Smooth muscle cell (in vitro differentiated cells): ENCODE measurements around the gene THRB. TPM values are rescaled to one million over a fixed set of nuclear protein-coding genes. Genes with fewer than 3 reads are reported as not detected.

ENCODE experiments used
- DNase-seq: peaks from one replicate; lab custom pipeline; 2025; ENCODE audit not compliant: unreplicated experiment; lab: John Stamatoyannopoulos, UW
- H2AFZ ChIP-seq: fragments of 200-600 bp; sonication (generic); 2 replicates; pipeline ENCODE4 v1.6.0; 2016; ENCODE audit warnings: antibody characterized with exemption, low read depth, mild to moderate bottlenecking
- H3F3A ChIP-seq: fragments of 200-600 bp; sonication (generic); 2 replicates; pipeline ENCODE4 v1.6.0; 2017; ENCODE audit warnings: antibody characterized with exemption, low read depth
- H3K27ac ChIP-seq: fragments of 200-600 bp; sonication (generic); 2 replicates; pipeline ENCODE4 v1.5.1; 2016; ENCODE audit warnings: low read depth, mild to moderate bottlenecking
- H3K27me3 ChIP-seq: fragments of 200-600 bp; sonication (generic); 2 replicates; pipeline ENCODE4 v1.6.1; 2016; ENCODE audit warnings: low read depth, mild to moderate bottlenecking
- H3K36me3 ChIP-seq: fragments of 200-600 bp; sonication (generic); 2 replicates; pipeline ENCODE4 v1.5.1; 2016; ENCODE audit warnings: low read depth
- H3K4me1 ChIP-seq: fragments of 200-600 bp; sonication (generic); 2 replicates; pipeline ENCODE4 v1.5.1; 2016; ENCODE audit warnings: low read depth
- H3K4me2 ChIP-seq: fragments of 200-600 bp; sonication (generic); 2 replicates; pipeline ENCODE4 v1.6.0; 2016; ENCODE audit warnings: mild to moderate bottlenecking
- H3K4me3 ChIP-seq: fragments of 200-600 bp; sonication (generic); 2 replicates; pipeline ENCODE4 v1.5.1; 2016; ENCODE audit warnings: mild to moderate bottlenecking
- H3K79me2 ChIP-seq: fragments of 200-600 bp; sonication (generic); 2 replicates; pipeline ENCODE4 v1.6.0; 2016; ENCODE audit warnings: low read depth, mild to moderate bottlenecking
- H3K9ac ChIP-seq: fragments of 200-600 bp; sonication (generic); 2 replicates; pipeline ENCODE4 v1.6.0; 2016; ENCODE audit warnings: low read depth
- H3K9me3 ChIP-seq: fragments of 200-600 bp; sonication (generic); replicated peaks from 2 replicates; pipeline ENCODE4 v1.5.1; 2016; ENCODE audit warnings: low read depth
- H4K20me1 ChIP-seq: fragments of 200-600 bp; sonication (generic); 2 replicates; pipeline ENCODE4 v1.6.0; 2016; ENCODE audit warnings: low read depth
- CTCF ChIP-seq: fragments of 200-600 bp; sonication (generic); IDR thresholded peaks from 2 replicates; pipeline ENCODE4 v1.5.1; 2017; ENCODE audit warnings: borderline replicate concordance, mild to moderate bottlenecking, antibody characterized with exemption; ENCODE audit not compliant: insufficient read depth, poor library complexity, severe bottlenecking
- WGBS: methylation state at CpG from one replicate; pipeline ENCODE4 v1.1.7; 2016; ENCODE audit warnings: low lambda C conversion rate; 5-methylcytosine and 5-hydroxymethylcytosine counted together
- polyA plus RNA-seq: library from polyadenylated mRNA; unstranded; fragments of >200 nt; fragmentation: Nextera tagmentation; extraction: Ambion mirVana; gene quantifications from 2 replicates; pipeline ENCODE4 v1.2.1, GENCODE V29; 2016
- total RNA-seq: library from RNA; depleted of rRNA; stranded (reverse); fragments of >200 nt; gene quantifications from 2 replicates; pipeline ENCODE4 v1.2.3, GENCODE V29; 2014

Gene THRB
- total and polyA plus RNA-seq, 2 experiments from 2014 or later = 5.6 to 43.8 TPM

- no peak overlapping the region for H3K27ac ChIP-seq
- WGBS = 2% methylated on average over 47 of the region's 79 CpGs
Measured at GRCh38 chr3:24521420-24522145, 26.9 kb upstream of the THRB start.

GRCh38 chr3:24520976-24521419 lies 26.3 kb upstream of the THRB start:
- Histone ChIP-seq H2AFZ (peak overlapping the region; percentile 98), H3K79me2 (no peaks in the 10 kb centered on the region), H3K27me3 (peaks cover 57% of the 10 kb centered on the region), H3K9me3 (no peaks in the 10 kb centered on the region), H3K4me2 (peak overlapping the region; percentile 99), H4K20me1 (no peaks in the 10 kb centered on the region), H3K4me1 (peaks cover 4% of the 10 kb centered on the region), H3K9ac (no peak overlapping the region), H3F3A (peaks cover 15% of the 10 kb centered on the region), H3K27ac (no peak overlapping the region), H3K36me3 (no peaks in the 10 kb centered on the region), H3K4me3 (peak overlapping the region; percentile 80)
- DNase-seq = no peak
- 8% methylated on average over 8 of the region's 8 CpGs for WGBS
- TF ChIP-seq CTCF = no peak

More at GRCh38 chr3:24521420-24522145, 26.9 kb upstream of the THRB start:
- H3K9me3 ChIP-seq = no peaks in the 10 kb centered on the region
- peaks cover 4% of the 10 kb centered on the region for H3K4me1 ChIP-seq
- DNase-seq = peak; percentile 26
- H3F3A ChIP-seq = peaks cover 15% of the 10 kb centered on the region
- no peaks in the 10 kb centered on the region for H4K20me1 ChIP-seq
- peak overlapping the region; percentile 98 for H2AFZ ChIP-seq
- peak overlapping the region; percentile 48 for H3K9ac ChIP-seq
- H3K27me3 ChIP-seq = peaks cover 60% of the 10 kb centered on the region
- peak overlapping the region; percentile 99 for H3K4me2 ChIP-seq
- peak overlapping the region; percentile 80 for H3K4me3 ChIP-seq
- no peaks in the 10 kb centered on the region for H3K36me3 ChIP-seq
- H3K79me2 ChIP-seq = no peaks in the 10 kb centered on the region
- no peak for TF ChIP-seq CTCF

- Histone ChIP-seq H3K9me3 (no peaks in the 10 kb centered on the region), H3K36me3 (no peaks in the 10 kb centered on the region), H3K27ac (no peak overlapping the region), H3K4me3 (no peak overlapping the region), H3K79me2 (no peaks in the 10 kb centered on the region), H3K4me2 (no peak overlapping the region), H3F3A (peaks cover 15% of the 10 kb centered on the region), H3K27me3 (peaks cover 57% of the 10 kb centered on the region), H3K9ac (no peak overlapping the region), H4K20me1 (no peaks in the 10 kb centered on the region), H2AFZ (no peak overlapping the region), H3K4me1 (peaks cover 4% of the 10 kb centered on the region)
- WGBS = 78% methylated on average over 2 of the region's 2 CpGs
- no peak for DNase-seq
- no peak for TF ChIP-seq CTCF
Measured at GRCh38 chr3:24520101-24520495, 25.4 kb upstream of the THRB start.
